ENCODE results near the gene PPIP5K1.

DNA sequence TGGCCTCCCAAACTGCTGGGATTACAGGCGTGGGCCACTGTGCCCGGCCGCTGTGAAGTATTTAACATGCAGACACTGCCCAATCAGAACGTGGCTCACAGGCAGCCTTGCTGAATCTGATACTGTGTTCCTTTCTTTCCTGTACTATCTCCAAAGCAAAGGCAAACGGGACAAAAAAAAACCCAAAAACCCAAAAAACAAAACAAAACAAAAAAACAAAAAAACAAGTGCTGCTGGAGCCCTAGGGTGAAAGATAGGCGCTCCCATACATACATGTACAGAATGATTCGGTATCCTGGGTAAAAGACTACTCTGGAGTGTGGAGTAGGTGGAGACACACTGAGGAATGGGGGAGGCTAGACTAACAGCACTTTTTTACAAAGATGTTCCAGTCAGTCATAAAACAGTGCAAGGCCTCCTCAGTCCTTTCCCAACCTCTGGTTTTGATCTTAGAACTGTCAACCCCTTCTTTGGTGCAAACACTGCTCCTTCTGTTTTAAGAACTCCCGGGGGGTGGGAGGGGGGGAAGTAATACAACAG lies 80.3 kb downstream of the PPIP5K1 start:
- TF ChIP-seq, protein P1, sequence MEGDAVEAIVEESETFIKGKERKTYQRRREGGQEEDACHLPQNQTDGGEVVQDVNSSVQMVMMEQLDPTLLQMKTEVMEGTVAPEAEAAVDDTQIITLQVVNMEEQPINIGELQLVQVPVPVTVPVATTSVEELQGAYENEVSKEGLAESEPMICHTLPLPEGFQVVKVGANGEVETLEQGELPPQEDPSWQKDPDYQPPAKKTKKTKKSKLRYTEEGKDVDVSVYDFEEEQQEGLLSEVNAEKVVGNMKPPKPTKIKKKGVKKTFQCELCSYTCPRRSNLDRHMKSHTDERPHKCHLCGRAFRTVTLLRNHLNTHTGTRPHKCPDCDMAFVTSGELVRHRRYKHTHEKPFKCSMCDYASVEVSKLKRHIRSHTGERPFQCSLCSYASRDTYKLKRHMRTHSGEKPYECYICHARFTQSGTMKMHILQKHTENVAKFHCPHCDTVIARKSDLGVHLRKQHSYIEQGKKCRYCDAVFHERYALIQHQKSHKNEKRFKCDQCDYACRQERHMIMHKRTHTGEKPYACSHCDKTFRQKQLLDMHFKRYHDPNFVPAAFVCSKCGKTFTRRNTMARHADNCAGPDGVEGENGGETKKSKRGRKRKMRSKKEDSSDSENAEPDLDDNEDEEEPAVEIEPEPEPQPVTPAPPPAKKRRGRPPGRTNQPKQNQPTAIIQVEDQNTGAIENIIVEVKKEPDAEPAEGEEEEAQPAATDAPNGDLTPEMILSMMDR (IDR thresholded peaks at IDR 0.05): no peak
- TF ChIP-seq POLR2A (IDR thresholded peaks at IDR 0.05): no peak

All from tibial nerve (tissue), 3 donors.